Smooth muscle cell (in vitro differentiated cells): Measurements from ENCODE around the gene BTG4. TPM values are rescaled to one million over a fixed set of nuclear protein-coding genes. Genes with fewer than 3 reads are reported as not detected.

Source experiments
- DNase-seq: peaks from one replicate; lab custom pipeline; 2025; ENCODE audit not compliant: unreplicated experiment; lab: John Stamatoyannopoulos, UW
- H2AFZ ChIP-seq: fragments of 200-600 bp; sonication (generic); 2 replicates; pipeline ENCODE4 v1.6.0; 2016; ENCODE audit warnings: antibody characterized with exemption, low read depth, mild to moderate bottlenecking
- H3F3A ChIP-seq: fragments of 200-600 bp; sonication (generic); 2 replicates; pipeline ENCODE4 v1.6.0; 2017; ENCODE audit warnings: antibody characterized with exemption, low read depth
- H3K27ac ChIP-seq: fragments of 200-600 bp; sonication (generic); 2 replicates; pipeline ENCODE4 v1.5.1; 2016; ENCODE audit warnings: low read depth, mild to moderate bottlenecking
- H3K27me3 ChIP-seq: fragments of 200-600 bp; sonication (generic); 2 replicates; pipeline ENCODE4 v1.6.1; 2016; ENCODE audit warnings: low read depth, mild to moderate bottlenecking
- H3K36me3 ChIP-seq: fragments of 200-600 bp; sonication (generic); 2 replicates; pipeline ENCODE4 v1.5.1; 2016; ENCODE audit warnings: low read depth
- H3K4me1 ChIP-seq: fragments of 200-600 bp; sonication (generic); 2 replicates; pipeline ENCODE4 v1.5.1; 2016; ENCODE audit warnings: low read depth
- H3K4me2 ChIP-seq: fragments of 200-600 bp; sonication (generic); 2 replicates; pipeline ENCODE4 v1.6.0; 2016; ENCODE audit warnings: mild to moderate bottlenecking
- H3K4me3 ChIP-seq: fragments of 200-600 bp; sonication (generic); 2 replicates; pipeline ENCODE4 v1.5.1; 2016; ENCODE audit warnings: mild to moderate bottlenecking
- H3K79me2 ChIP-seq: fragments of 200-600 bp; sonication (generic); 2 replicates; pipeline ENCODE4 v1.6.0; 2016; ENCODE audit warnings: low read depth, mild to moderate bottlenecking
- H3K9ac ChIP-seq: fragments of 200-600 bp; sonication (generic); 2 replicates; pipeline ENCODE4 v1.6.0; 2016; ENCODE audit warnings: low read depth
- H3K9me3 ChIP-seq: fragments of 200-600 bp; sonication (generic); replicated peaks from 2 replicates; pipeline ENCODE4 v1.5.1; 2016; ENCODE audit warnings: low read depth
- H4K20me1 ChIP-seq: fragments of 200-600 bp; sonication (generic); 2 replicates; pipeline ENCODE4 v1.6.0; 2016; ENCODE audit warnings: low read depth
- CTCF ChIP-seq: fragments of 200-600 bp; sonication (generic); IDR thresholded peaks from 2 replicates; pipeline ENCODE4 v1.5.1; 2017; ENCODE audit warnings: borderline replicate concordance, mild to moderate bottlenecking, antibody characterized with exemption; ENCODE audit not compliant: insufficient read depth, poor library complexity, severe bottlenecking
- WGBS: methylation state at CpG from one replicate; pipeline ENCODE4 v1.1.7; 2016; ENCODE audit warnings: low lambda C conversion rate; 5-methylcytosine and 5-hydroxymethylcytosine counted together
- polyA plus RNA-seq: library from polyadenylated mRNA; unstranded; fragments of >200 nt; fragmentation: Nextera tagmentation; extraction: Ambion mirVana; gene quantifications from 2 replicates; pipeline ENCODE4 v1.2.1, GENCODE V29; 2016
- total RNA-seq: library from RNA; depleted of rRNA; stranded (reverse); fragments of >200 nt; gene quantifications from 2 replicates; pipeline ENCODE4 v1.2.3, GENCODE V29; 2014

BTG4 gene
- total and polyA plus RNA-seq, 2 experiments from 2014 or later, result 0.21 TPM; not detected in 1

- Histone ChIP-seq H3K4me3 (no peak overlapping the region), H3K9ac (no peak overlapping the region), H3K4me1 (peaks cover 29% of the 10 kb centered on the region), H3K9me3 (no peaks in the 10 kb centered on the region), H3F3A (peaks cover 11% of the 10 kb centered on the region), H3K4me2 (peak overlapping the region; percentile 41), H4K20me1 (no peaks in the 10 kb centered on the region), H3K27me3 (no peaks in the 10 kb centered on the region), H3K27ac (no peak overlapping the region), H2AFZ (no peak overlapping the region), H3K36me3 (no peaks in the 10 kb centered on the region), H3K79me2 (no peaks in the 10 kb centered on the region)
- TF ChIP-seq CTCF, result no peak
- DNase-seq, result no peak
- WGBS, result 64% methylated on average over 6 of the region's 6 CpGs
Observed at GRCh38 chr11:111535281-111535680, 23.1 kb upstream of the BTG4 start.

- Histone ChIP-seq H3K27ac (peak overlapping the region; percentile 95), H3K9ac (no peak overlapping the region), H2AFZ (no peak overlapping the region), H3K27me3 (no peaks in the 10 kb centered on the region), H4K20me1 (no peaks in the 10 kb centered on the region), H3K36me3 (no peaks in the 10 kb centered on the region), H3K4me3 (no peak overlapping the region), H3K4me1 (peaks cover 27% of the 10 kb centered on the region), H3F3A (peaks cover 20% of the 10 kb centered on the region), H3K79me2 (no peaks in the 10 kb centered on the region), H3K9me3 (no peaks in the 10 kb centered on the region), H3K4me2 (peak overlapping the region; percentile 60)
- 79% methylated on average over 5 of the region's 5 CpGs for WGBS
- no peak for DNase-seq
- TF ChIP-seq CTCF, result no peak
Observed at GRCh38 chr11:111532365-111532709, 20.2 kb upstream of the BTG4 start.

- Histone ChIP-seq H3K9me3 (no peaks in the 10 kb centered on the region), H3K4me2 (peak overlapping the region; percentile 79), H3F3A (peaks cover 20% of the 10 kb centered on the region), H4K20me1 (no peaks in the 10 kb centered on the region), H3K4me3 (no peak overlapping the region), H3K36me3 (no peaks in the 10 kb centered on the region), H3K27me3 (no peaks in the 10 kb centered on the region), H3K79me2 (no peaks in the 10 kb centered on the region), H3K27ac (peak overlapping the region; percentile 95), H2AFZ (no peak overlapping the region), H3K9ac (no peak overlapping the region), H3K4me1 (peaks cover 27% of the 10 kb centered on the region)
- no peak for DNase-seq
- WGBS, result 47% methylated on average over 9 of the region's 9 CpGs
- no peak for TF ChIP-seq CTCF
Observed at GRCh38 chr11:111531687-111532364, 19.6 kb upstream of the BTG4 start.

- H3K9me3 ChIP-seq, result no peaks in the 10 kb centered on the region
Observed at GRCh38 chr11:111531136-111531535, 18.9 kb upstream of the BTG4 start.

More at GRCh38 chr11:111531136-111531535, 18.9 kb upstream of the BTG4 start:
- H2AFZ ChIP-seq, result no peak overlapping the region
- no peak for DNase-seq
- peaks cover 20% of the 10 kb centered on the region for H3F3A ChIP-seq
- peak overlapping the region; percentile 79 for H3K4me2 ChIP-seq
- H3K27ac ChIP-seq, result peak overlapping the region; percentile 95
- no peak for TF ChIP-seq CTCF
- H3K79me2 ChIP-seq, result no peaks in the 10 kb centered on the region
- H4K20me1 ChIP-seq, result no peaks in the 10 kb centered on the region
- no peaks in the 10 kb centered on the region for H3K27me3 ChIP-seq
- H3K4me1 ChIP-seq, result peaks cover 27% of the 10 kb centered on the region
- H3K4me3 ChIP-seq, result no peak overlapping the region
- no peaks in the 10 kb centered on the region for H3K36me3 ChIP-seq
- H3K9ac ChIP-seq, result peak overlapping the region; percentile 45
